Body of pancreas (tissue), 4 donors: ENCODE results near the gene DOK5. TPM values are rescaled to one million over a fixed set of nuclear protein-coding genes. Genes with fewer than 3 reads are reported as not detected.

ENCODE experiments used
- ATAC-seq: fragments of 150-250 bp; one replicate; pipeline ENCODE4 v1.9.1; 2016
- DNase-seq, 4 donors: peaks; one replicate each; pipeline ENCODE4 v3.0.0-alpha.2; 2019
- H3K27ac ChIP-seq, 4 donors: fragments of 200-600 bp; sonication (generic); 1 replicate in 3 of 4; 2 replicates in 1 of 4; pipeline versions ENCODE4 v1.5.1 to v1.6.1; 2016 to 2019; ENCODE audit warnings: mild to moderate bottlenecking in 1 of 4, mixed read lengths in 1 of 4, moderate library complexity in 1 of 4
- H3K27me3 ChIP-seq, 2 donors: fragments of 200-600 bp; sonication (generic); one replicate each; pipeline ENCODE4 v1.6.0; 2016; ENCODE audit warnings: mild to moderate bottlenecking in 1 of 2
- H3K36me3 ChIP-seq, 2 donors: fragments of 200-600 bp; sonication (generic); replicated peaks in 1 of 2; 2 replicates each; pipeline ENCODE4 v1.5.1; 2016; ENCODE audit warnings: low read depth in 2 of 2; ENCODE audit not compliant: insufficient read depth in 1 of 2
- H3K4me1 ChIP-seq: fragments of 200-600 bp; sonication (generic); one replicate; pipeline ENCODE4 v1.6.0; 2016
- H3K4me3 ChIP-seq, 2 donors: fragments of 200-600 bp; sonication (generic); 1 replicate in 1 of 2; 2 replicates in 1 of 2; pipeline ENCODE4 v1.5.1; 2016 to 2019
- H3K9me3 ChIP-seq, 3 donors: fragments of 200-600 bp; sonication (generic); 1 replicate in 2 of 3; 2 replicates in 1 of 3; pipeline ENCODE4 v1.5.1; 2016
- POLR2A ChIP-seq, 3 donors: fragments of 450-650 bp; IDR thresholded peaks; one replicate each; pipeline ENCODE4 v1.6.1; 2016; ENCODE audit warnings: antibody characterized with exemption in 3 of 3, mild to moderate bottlenecking in 2 of 3
- WGBS, 2 donors: methylation state at CpG; one replicate each; pipeline ENCODE4 v1.1.5; 2017; 5-methylcytosine and 5-hydroxymethylcytosine counted together
- intact Hi-C: fragments of 100-400 bp; cut with DNase I; formaldehyde crosslinking; loops from one replicate; pipeline ENCODE4 v1.15.1; 2023
- total RNA-seq, 2 donors: library from RNA; depleted of rRNA; stranded (reverse); fragments of >200 nt; gene quantifications; one replicate each; pipeline ENCODE4 v1.1.0, GENCODE V29; 2016
- TF ChIP-seq, protein P1 (sequence below), 7 experiments: fragments of 450-650 bp in 4 of 7; fragments of 200-600 bp in 3 of 7; sonication (generic) in 3 of 7; IDR thresholded peaks; one replicate each; pipeline ENCODE4 v1.5.1; 2016 to 2019; ENCODE audit warnings: antibody characterized with exemption in 7 of 7

DOK5 gene
- total RNA-seq, 2 donors from 2014 or later = 1.3 TPM; not detected in 1

GRCh38 chr20:54557806-54558590, 82.6 kb downstream of the DOK5 start:
- 81 to 83% methylated on average over 3 of the region's 3 CpGs for WGBS, 2 donors
- intact Hi-C loops = no loop called here
- no peaks in the 10 kb centered on the region for H3K4me1 ChIP-seq
- TF ChIP-seq, protein P1, sequence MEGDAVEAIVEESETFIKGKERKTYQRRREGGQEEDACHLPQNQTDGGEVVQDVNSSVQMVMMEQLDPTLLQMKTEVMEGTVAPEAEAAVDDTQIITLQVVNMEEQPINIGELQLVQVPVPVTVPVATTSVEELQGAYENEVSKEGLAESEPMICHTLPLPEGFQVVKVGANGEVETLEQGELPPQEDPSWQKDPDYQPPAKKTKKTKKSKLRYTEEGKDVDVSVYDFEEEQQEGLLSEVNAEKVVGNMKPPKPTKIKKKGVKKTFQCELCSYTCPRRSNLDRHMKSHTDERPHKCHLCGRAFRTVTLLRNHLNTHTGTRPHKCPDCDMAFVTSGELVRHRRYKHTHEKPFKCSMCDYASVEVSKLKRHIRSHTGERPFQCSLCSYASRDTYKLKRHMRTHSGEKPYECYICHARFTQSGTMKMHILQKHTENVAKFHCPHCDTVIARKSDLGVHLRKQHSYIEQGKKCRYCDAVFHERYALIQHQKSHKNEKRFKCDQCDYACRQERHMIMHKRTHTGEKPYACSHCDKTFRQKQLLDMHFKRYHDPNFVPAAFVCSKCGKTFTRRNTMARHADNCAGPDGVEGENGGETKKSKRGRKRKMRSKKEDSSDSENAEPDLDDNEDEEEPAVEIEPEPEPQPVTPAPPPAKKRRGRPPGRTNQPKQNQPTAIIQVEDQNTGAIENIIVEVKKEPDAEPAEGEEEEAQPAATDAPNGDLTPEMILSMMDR (IDR thresholded peaks at IDR 0.05) = no peak
- TF ChIP-seq POLR2A (IDR thresholded peaks at IDR 0.05) = no peak
- no peak for ATAC-seq
- no peaks in the 10 kb centered on the region for H3K9me3 ChIP-seq
- H3K27me3 ChIP-seq = no peaks in the 10 kb centered on the region
- no peak for DNase-seq
- no peak overlapping the region for H3K4me3 ChIP-seq
- H3K36me3 ChIP-seq = no peaks in the 10 kb centered on the region
- H3K27ac ChIP-seq = no peak overlapping the region

GRCh38 chr20:54559890-54560289, 84.5 kb downstream of the DOK5 start:
- intact Hi-C loops = no loop called here
- no peak overlapping the region for H3K4me3 ChIP-seq
- H3K36me3 ChIP-seq = no peaks in the 10 kb centered on the region
- no peaks in the 10 kb centered on the region for H3K4me1 ChIP-seq
- no peaks in the 10 kb centered on the region for H3K9me3 ChIP-seq
- WGBS, 2 donors = 78 to 80% methylated on average over 3 of the region's 3 CpGs
- H3K27me3 ChIP-seq = no peaks in the 10 kb centered on the region
- no peak for TF ChIP-seq POLR2A (IDR thresholded peaks at IDR 0.05)
- TF ChIP-seq, protein P1 (IDR thresholded peaks at IDR 0.05) = no peak
- ATAC-seq (no peak), DNase-seq (no peak)
- no peak overlapping the region for H3K27ac ChIP-seq

DNA sequence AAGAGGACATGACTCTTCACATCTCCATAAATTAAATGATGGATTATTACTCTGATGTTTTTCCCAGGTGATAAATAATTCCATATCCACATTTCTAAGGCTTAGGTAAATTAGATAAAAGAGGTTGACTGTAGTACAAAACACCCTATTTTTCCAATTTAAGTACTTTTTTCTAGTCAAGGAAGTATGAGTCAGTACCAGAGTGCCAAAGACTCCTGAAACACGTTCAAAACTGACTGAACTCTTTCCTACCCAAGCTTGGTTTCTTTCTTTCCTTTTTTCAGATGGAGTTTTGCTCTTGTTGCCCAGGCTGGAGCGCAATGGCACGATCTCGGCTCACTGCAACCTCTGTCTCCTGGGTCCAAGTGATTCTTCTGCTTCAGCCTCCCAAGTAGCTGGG, 85.0 kb downstream of the DOK5 start:
- H3K27me3 ChIP-seq = no peaks in the 10 kb centered on the region
- DNase-seq (no peak), ATAC-seq (no peak)
- no peaks in the 10 kb centered on the region for H3K9me3 ChIP-seq
- no peaks in the 10 kb centered on the region for H3K36me3 ChIP-seq
- no peak overlapping the region for H3K27ac ChIP-seq
- no peak for TF ChIP-seq POLR2A (IDR thresholded peaks at IDR 0.05)
- TF ChIP-seq, protein P1 (IDR thresholded peaks at IDR 0.05) = no peak
- WGBS, 2 donors = 77 to 79% methylated on average over 4 of the region's 4 CpGs
- no peaks in the 10 kb centered on the region for H3K4me1 ChIP-seq
- no peak overlapping the region for H3K4me3 ChIP-seq
- intact Hi-C loops = no loop called here

DNA sequence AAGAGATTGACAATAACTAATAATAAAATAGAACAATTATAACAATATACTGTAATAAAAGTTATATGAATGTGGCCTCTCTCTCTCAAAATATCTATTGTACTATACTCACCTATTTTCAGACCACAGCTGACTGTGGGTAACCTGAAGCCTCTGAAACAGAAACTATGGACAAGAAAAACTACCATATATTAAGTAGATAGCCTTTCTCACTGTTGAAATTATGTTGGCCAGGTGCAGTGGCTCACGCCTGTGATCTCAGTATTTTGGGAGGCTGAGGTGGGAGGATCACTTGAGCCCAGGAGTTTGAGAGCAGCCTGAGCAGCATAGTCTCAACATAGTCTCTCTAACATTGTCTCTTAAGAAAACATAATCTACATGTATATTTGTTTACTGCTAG, 89.9 kb downstream of the DOK5 start:
- Histone ChIP-seq H3K9me3 (no peaks in the 10 kb centered on the region), H3K27me3 (peaks cover 0 to 3% of the 10 kb centered on the region in 2 donors), H3K4me1 (no peaks in the 10 kb centered on the region), H3K4me3 (no peak overlapping the region), H3K27ac (no peak overlapping the region), H3K36me3 (no peaks in the 10 kb centered on the region)
- DNase-seq = no peak
- intact Hi-C loops = no loop called here
- WGBS, 2 donors = 80 to 88% methylated on average over 1 of the region's 1 CpG
- TF ChIP-seq, protein P1 (IDR thresholded peaks at IDR 0.05) = no peak
- TF ChIP-seq POLR2A (IDR thresholded peaks at IDR 0.05) = no peak
- no peak for ATAC-seq
